HepG2 (cell line): ENCODE results near the gene UQCC5.

Experiments
- ATF3 ChIP-seq: sonication (generic); formaldehyde crosslinking; IDR thresholded peaks from 2 replicates; pipeline ENCODE4 v1.4.0; 2020; ENCODE audit warnings: missing genetic modification reagents
- ERF ChIP-seq: IDR thresholded peaks from 2 replicates; pipeline ENCODE4 v1.6.1; 2018; ENCODE audit warnings: missing biosample characterization, missing genetic modification reagents
- EZH2 ChIP-seq: conservative IDR thresholded peaks from 2 replicates; pipeline ENCODE4 v1.6.1; 2012; ENCODE audit warnings: mild to moderate bottlenecking, low read depth, low read length, moderate library complexity
- FOSL2 ChIP-seq: sonication (generic); formaldehyde crosslinking; IDR thresholded peaks from 2 replicates; pipeline ENCODE4 v1.4.0; 2020; ENCODE audit warnings: missing genetic modification reagents
- GPN1 ChIP-seq: sonication (generic); formaldehyde crosslinking; IDR thresholded peaks from 2 replicates; pipeline ENCODE4 v1.5.1; 2020; ENCODE audit warnings: missing genetic modification reagents, borderline replicate concordance
- KLF11 ChIP-seq: IDR thresholded peaks from 2 replicates; pipeline ENCODE4 v1.6.1; 2016; ENCODE audit warnings: missing compliant biosample characterization
- POLR2AphosphoS5 ChIP-seq: IDR thresholded peaks from 2 replicates; pipeline ENCODE4 v1.6.1; 2012; ENCODE audit warnings: low read depth, low read length
- SMAD1 ChIP-seq: sonication (generic); formaldehyde crosslinking; IDR thresholded peaks from 2 replicates; pipeline ENCODE4 v1.4.0; 2020; ENCODE audit warnings: missing genetic modification reagents, low read depth, mild to moderate bottlenecking, borderline replicate concordance
- SMARCC2 ChIP-seq: fragments of 450-650 bp; IDR thresholded peaks from 2 replicates; pipeline ENCODE4 v1.6.1; 2017; ENCODE audit warnings: antibody characterized with exemption, mild to moderate bottlenecking
- XBP1 ChIP-seq: sonication (generic); formaldehyde crosslinking; IDR thresholded peaks from 2 replicates; pipeline ENCODE4 v1.5.0; 2020; ENCODE audit warnings: missing genetic modification reagents
- ZNF644 ChIP-seq: IDR thresholded peaks from 2 replicates; pipeline ENCODE4 v1.6.1; 2016; ENCODE audit warnings: low read depth
- ZNF841 ChIP-seq: sonication (generic); formaldehyde crosslinking; IDR thresholded peaks from 2 replicates; pipeline ENCODE4 v1.8.1; 2023; ENCODE audit warnings: missing genetic modification reagents, borderline replicate concordance

- TF ChIP-seq XBP1 (CRISPR knock-in tag) (no peak), SMARCC2 (no peak), ZNF841 (CRISPR knock-in tag) (no peak), SMAD1 (CRISPR knock-in tag) (no peak), GPN1 (CRISPR knock-in tag) (no peak), ERF (CRISPR knock-in tag) (no peak; the same call in 1 of the 2 replicates), KLF11 (CRISPR knock-in tag) (no peak), FOSL2 (no peak), EZH2 (no peak), ZNF644 (CRISPR knock-in tag) (no peak), ATF3 (no peak), POLR2AphosphoS5 (peak; percentile 60)
These were observed 2.7 kb upstream of the UQCC5 start, which contains the start of gene NT5DC2 for GRCh38 chr3:52533623-52534280.
